NCI-H2227 (cell line): Measurements from ENCODE around the gene WNT2B.

Experiments
- DNase-seq: peaks from one replicate; lab custom pipeline; 2025; ENCODE audit not compliant: unreplicated experiment; lab: John Stamatoyannopoulos, UW

WNT2B gene

GRCh38 chr1:112564081-112564480, 55.3 kb downstream of the WNT2B start:
- no peak for DNase-seq

GRCh38 chr1:112565800-112566199, 57.0 kb downstream of the WNT2B start:
- DNase-seq = no peak

GRCh38 chr1:112575154-112575804, 66.5 kb downstream of the WNT2B start:
- no peak for DNase-seq

- DNase-seq = no peak
These were observed 67.5 kb downstream of the WNT2B start for GRCh38 chr1:112576240-112576639.
